GM10266 (cell line): Measurements from ENCODE around the gene PDS5B.

ENCODE experiments used
- DNase-seq: peaks from one replicate; pipeline ENCODE4 v3.0.0; 2012; ENCODE audit errors: extremely low spot score
- CTCF ChIP-seq: IDR thresholded peaks from 2 replicates; pipeline ENCODE4 v1.5.1; 2012; ENCODE audit warnings: mild to moderate bottlenecking, low read depth; ENCODE audit not compliant: control insufficient read depth, insufficient read depth; ENCODE audit errors: missing control alignments

Gene PDS5B

GRCh38 chr13:32610538-32610937 lies 24.3 kb downstream of the PDS5B start:
- DNase-seq, result no peak
- no peak for TF ChIP-seq CTCF

- no peak for DNase-seq
- no peak for TF ChIP-seq CTCF
Measured at GRCh38 chr13:32610977-32611376, 24.7 kb downstream of the PDS5B start.

GRCh38 chr13:32616883-32617511 lies 30.7 kb downstream of the PDS5B start:
- no peak for DNase-seq
- no peak for TF ChIP-seq CTCF

- TF ChIP-seq CTCF, result no peak
- no peak for DNase-seq
Measured at GRCh38 chr13:32622827-32623226, 36.6 kb downstream of the PDS5B start.

GRCh38 chr13:32624441-32624840 lies 38.2 kb downstream of the PDS5B start:
- DNase-seq, result no peak
- no peak for TF ChIP-seq CTCF

- no peak for DNase-seq
- no peak for TF ChIP-seq CTCF
Measured at GRCh38 chr13:32627793-32628192, 41.5 kb downstream of the PDS5B start.

- no peak for DNase-seq
- TF ChIP-seq CTCF, result no peak
Measured at GRCh38 chr13:32629313-32629712, 43.1 kb downstream of the PDS5B start.
